Panc1 (cell line): ENCODE measurements around the gene LDLRAD4. TPM values are rescaled to one million over a fixed set of nuclear protein-coding genes. Genes with fewer than 3 reads are reported as not detected.

Experiments used
- ATAC-seq: fragments of 200-7000 bp; cut with Tn5 transposase; 2 replicates; pipeline ENCODE4 v1.9.1; 2020; ENCODE audit warnings: mild to moderate bottlenecking, moderate library complexity
- BruUV-seq: library from RNA; stranded (reverse); fragments of 400-500 nt; replicated peaks from 2 replicates; lab custom pipeline; 2021; lab: Mats Ljungman, UMichigan
- CTCF ChIA-PET: fragments of 300-600 bp; sonication (Branson Sonifier 250); formaldehyde crosslinking; loops from one replicate; lab custom pipeline; 2022; ENCODE audit warnings: antibody characterized with exemption; lab: Charles Lee
- POLR2A ChIA-PET: fragments of 300-600 bp; sonication (Branson Sonifier 250); formaldehyde crosslinking; loops from one replicate; lab custom pipeline; 2022; ENCODE audit warnings: antibody characterized with exemption; lab: Charles Lee
- DNase-seq: peaks from one replicate; pipeline ENCODE4 v3.0.0-alpha.2; 2010; ENCODE audit warnings: low read depth, low spot score
- H3K27ac ChIP-seq: 2 replicates; pipeline ENCODE4 v1.5.1; 2011; ENCODE audit warnings: mild to moderate bottlenecking, low read length, inconsistent platforms
- H3K27me3 ChIP-seq: fragments of 200-500 bp; sonication (Bioruptor generic); 2 replicates; pipeline ENCODE4 v1.6.0; 2014; ENCODE audit warnings: low read length, inconsistent platforms; ENCODE audit not compliant: control insufficient read depth, insufficient read depth
- H3K36me3 ChIP-seq: fragments of 200-500 bp; sonication (Bioruptor generic); 2 replicates; pipeline ENCODE4 v1.5.1; 2014; ENCODE audit warnings: inconsistent platforms, mild to moderate bottlenecking, low read length, moderate library complexity; ENCODE audit not compliant: control insufficient read depth, insufficient read depth
- H3K4me1 ChIP-seq: 2 replicates; pipeline ENCODE4 v1.5.1; 2011; ENCODE audit warnings: inconsistent platforms, mild to moderate bottlenecking, low read length, moderate library complexity; ENCODE audit not compliant: control insufficient read depth, insufficient read depth
- H3K4me3 ChIP-seq, 2 experiments: 2 replicates each; pipeline ENCODE4 v1.5.1; 2011 to 2012; ENCODE audit warnings: low read depth in 2 of 2, low read length in 2 of 2, mild to moderate bottlenecking in 2 of 2, inconsistent platforms in 1 of 2, moderate library complexity in 1 of 2
- H3K9me3 ChIP-seq: fragments of 200-500 bp; sonication (Bioruptor generic); 2 replicates; pipeline ENCODE4 v1.5.1; 2014; ENCODE audit warnings: low read depth, mild to moderate bottlenecking, inconsistent platforms, low read length, moderate library complexity; ENCODE audit not compliant: control insufficient read depth, insufficient read depth
- POLR2AphosphoS5 ChIP-seq: IDR thresholded peaks from 2 replicates; pipeline ENCODE4 v1.6.1; 2012; ENCODE audit warnings: mild to moderate bottlenecking, low read depth, low read length, moderate library complexity
- SIN3A ChIP-seq: IDR thresholded peaks from 2 replicates; pipeline ENCODE4 v1.6.1; 2012; ENCODE audit warnings: low read depth, mild to moderate bottlenecking, low read length, moderate library complexity, borderline replicate concordance; ENCODE audit not compliant: insufficient read depth
- TCF7L2 ChIP-seq: IDR thresholded peaks from 2 replicates; pipeline ENCODE4 v1.6.1; 2011; ENCODE audit warnings: mild to moderate bottlenecking, low read depth, low read length, inconsistent platforms
- in situ Hi-C: cut with HindIII; loops from 2 replicates; pipeline ENCODE4 v1.10.0; 2016; ENCODE audit warnings: low sequenced_read_pairs, low pct_unique_long_range_greater_than_20kb
- intact Hi-C: fragments of 100-400 bp; cut with micrococcal nuclease; formaldehyde crosslinking; loops from one replicate; pipeline ENCODE4 v1.10.0; 2022; ENCODE audit not compliant: unreplicated experiment
- total RNA-seq: library from RNA; stranded (reverse); gene quantifications from one replicate; pipeline ENCODE4 v1.2.1, GENCODE V29; 2021; ENCODE audit not compliant: unreplicated experiment
- TF ChIP-seq, protein P1 (sequence below): fragments of 450-650 bp; IDR thresholded peaks from 2 replicates; pipeline ENCODE4 v1.5.1; 2017; ENCODE audit warnings: mild to moderate bottlenecking
- TF ChIP-seq, protein P2 (sequence below), 2 experiments: IDR thresholded peaks; 2 replicates each; pipeline ENCODE4 v1.6.1; 2011 to 2012; ENCODE audit warnings: low read depth in 2 of 2, control low read depth in 1 of 2, low read length in 1 of 2, mild to moderate bottlenecking in 1 of 2, moderate library complexity in 1 of 2; ENCODE audit not compliant: insufficient read depth in 1 of 2

The LDLRAD4 gene
- total RNA-seq, 1 experiment from 2014 or later: 0.28 TPM

DNA sequence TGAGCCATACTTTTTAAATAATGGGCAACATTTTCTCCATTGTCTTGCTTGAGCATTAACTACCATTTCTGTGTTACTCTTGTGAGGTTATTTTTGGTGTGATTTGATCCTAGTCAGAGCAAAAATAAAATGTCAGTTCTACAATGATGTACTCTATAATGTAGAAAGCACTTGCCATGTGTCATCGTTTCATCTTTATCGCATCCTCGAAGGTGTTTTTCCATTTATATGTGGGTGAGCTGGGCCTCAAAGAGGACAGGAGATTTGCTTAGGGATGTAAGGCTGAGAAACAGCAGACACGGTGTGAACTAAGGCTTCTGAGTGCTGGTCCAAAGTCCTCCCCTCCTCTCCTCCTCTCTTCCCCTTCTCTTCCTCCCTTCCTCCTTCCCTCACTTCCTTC is 308.0 kb downstream of the LDLRAD4 start:
- no TSS peak for BruUV-seq
- no peak for ATAC-seq
- ChIA-PET POLR2A (no interaction called here), CTCF (no interaction called here)
- TF ChIP-seq POLR2AphosphoS5 (no peak), TCF7L2 (no peak), SIN3A (no peak)
- TF ChIP-seq, protein P1, sequence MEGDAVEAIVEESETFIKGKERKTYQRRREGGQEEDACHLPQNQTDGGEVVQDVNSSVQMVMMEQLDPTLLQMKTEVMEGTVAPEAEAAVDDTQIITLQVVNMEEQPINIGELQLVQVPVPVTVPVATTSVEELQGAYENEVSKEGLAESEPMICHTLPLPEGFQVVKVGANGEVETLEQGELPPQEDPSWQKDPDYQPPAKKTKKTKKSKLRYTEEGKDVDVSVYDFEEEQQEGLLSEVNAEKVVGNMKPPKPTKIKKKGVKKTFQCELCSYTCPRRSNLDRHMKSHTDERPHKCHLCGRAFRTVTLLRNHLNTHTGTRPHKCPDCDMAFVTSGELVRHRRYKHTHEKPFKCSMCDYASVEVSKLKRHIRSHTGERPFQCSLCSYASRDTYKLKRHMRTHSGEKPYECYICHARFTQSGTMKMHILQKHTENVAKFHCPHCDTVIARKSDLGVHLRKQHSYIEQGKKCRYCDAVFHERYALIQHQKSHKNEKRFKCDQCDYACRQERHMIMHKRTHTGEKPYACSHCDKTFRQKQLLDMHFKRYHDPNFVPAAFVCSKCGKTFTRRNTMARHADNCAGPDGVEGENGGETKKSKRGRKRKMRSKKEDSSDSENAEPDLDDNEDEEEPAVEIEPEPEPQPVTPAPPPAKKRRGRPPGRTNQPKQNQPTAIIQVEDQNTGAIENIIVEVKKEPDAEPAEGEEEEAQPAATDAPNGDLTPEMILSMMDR: no peak
- TF ChIP-seq, protein P2, sequence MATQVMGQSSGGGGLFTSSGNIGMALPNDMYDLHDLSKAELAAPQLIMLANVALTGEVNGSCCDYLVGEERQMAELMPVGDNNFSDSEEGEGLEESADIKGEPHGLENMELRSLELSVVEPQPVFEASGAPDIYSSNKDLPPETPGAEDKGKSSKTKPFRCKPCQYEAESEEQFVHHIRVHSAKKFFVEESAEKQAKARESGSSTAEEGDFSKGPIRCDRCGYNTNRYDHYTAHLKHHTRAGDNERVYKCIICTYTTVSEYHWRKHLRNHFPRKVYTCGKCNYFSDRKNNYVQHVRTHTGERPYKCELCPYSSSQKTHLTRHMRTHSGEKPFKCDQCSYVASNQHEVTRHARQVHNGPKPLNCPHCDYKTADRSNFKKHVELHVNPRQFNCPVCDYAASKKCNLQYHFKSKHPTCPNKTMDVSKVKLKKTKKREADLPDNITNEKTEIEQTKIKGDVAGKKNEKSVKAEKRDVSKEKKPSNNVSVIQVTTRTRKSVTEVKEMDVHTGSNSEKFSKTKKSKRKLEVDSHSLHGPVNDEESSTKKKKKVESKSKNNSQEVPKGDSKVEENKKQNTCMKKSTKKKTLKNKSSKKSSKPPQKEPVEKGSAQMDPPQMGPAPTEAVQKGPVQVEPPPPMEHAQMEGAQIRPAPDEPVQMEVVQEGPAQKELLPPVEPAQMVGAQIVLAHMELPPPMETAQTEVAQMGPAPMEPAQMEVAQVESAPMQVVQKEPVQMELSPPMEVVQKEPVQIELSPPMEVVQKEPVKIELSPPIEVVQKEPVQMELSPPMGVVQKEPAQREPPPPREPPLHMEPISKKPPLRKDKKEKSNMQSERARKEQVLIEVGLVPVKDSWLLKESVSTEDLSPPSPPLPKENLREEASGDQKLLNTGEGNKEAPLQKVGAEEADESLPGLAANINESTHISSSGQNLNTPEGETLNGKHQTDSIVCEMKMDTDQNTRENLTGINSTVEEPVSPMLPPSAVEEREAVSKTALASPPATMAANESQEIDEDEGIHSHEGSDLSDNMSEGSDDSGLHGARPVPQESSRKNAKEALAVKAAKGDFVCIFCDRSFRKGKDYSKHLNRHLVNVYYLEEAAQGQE (IDR thresholded peaks at IDR 0.05; ENCODE audit: insufficient read depth in 1 of 2, low read depth in 2 of 2, low read length in 1 of 2): no peak
- no peaks in the 10 kb centered on the region for H3K36me3 ChIP-seq
- H3K9me3 ChIP-seq: no peaks in the 10 kb centered on the region
- in situ Hi-C loops (no loop called here), intact Hi-C loops (no loop called here)
- H3K27ac ChIP-seq: no peak overlapping the region
- H3K4me1 ChIP-seq: no peaks in the 10 kb centered on the region
- no peak for DNase-seq
- H3K4me3 ChIP-seq: no peak overlapping the region
- H3K27me3 ChIP-seq: peaks cover 11% of the 10 kb centered on the region

DNA sequence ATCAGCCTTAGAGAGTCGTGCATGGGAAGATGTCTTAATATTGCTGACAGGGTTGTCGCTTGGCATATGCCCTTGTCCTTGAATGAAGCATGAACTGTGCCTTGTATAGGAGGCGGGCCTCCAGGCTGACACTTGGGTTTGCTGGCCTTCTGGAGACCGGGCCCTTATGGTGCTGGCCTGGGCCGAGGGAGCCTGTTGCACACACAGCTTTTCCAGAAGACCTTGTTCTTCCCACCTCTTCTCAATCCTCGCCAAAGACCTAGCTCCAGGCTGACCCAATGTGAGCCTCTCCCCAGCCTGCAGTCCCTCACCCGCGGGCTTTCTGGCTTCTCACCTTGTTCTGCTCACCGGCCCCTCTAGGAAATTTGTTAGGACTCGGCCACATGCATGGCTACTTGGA is 308.7 kb downstream of the LDLRAD4 start:
- ATAC-seq (no peak), DNase-seq (no peak)
- in situ Hi-C loops (no loop called here), intact Hi-C loops (no loop called here)
- TF ChIP-seq TCF7L2 (no peak), SIN3A (no peak)
- TF ChIP-seq, protein P1: no peak
- no peak overlapping the region for H3K4me3 ChIP-seq
- ChIA-PET POLR2A (no interaction called here), CTCF (no interaction called here)
- H3K9me3 ChIP-seq: no peaks in the 10 kb centered on the region
- no peaks in the 10 kb centered on the region for H3K36me3 ChIP-seq
- H3K27me3 ChIP-seq: peaks cover 11% of the 10 kb centered on the region
- BruUV-seq: no TSS peak
- no peak overlapping the region for H3K27ac ChIP-seq
- no peaks in the 10 kb centered on the region for H3K4me1 ChIP-seq
